WTC11 (cell line): ENCODE measurements around the gene ERCC8. TPM values are rescaled to one million over a fixed set of nuclear protein-coding genes. Genes with fewer than 3 reads are reported as not detected.

Source experiments
- ATAC-seq: fragments of 200-7000 bp; cut with Tn5 transposase; 2 replicates; pipeline ENCODE4 v1.10.0; 2021; ENCODE audit warnings: mild to moderate bottlenecking, moderate library complexity
- CTCF ChIA-PET: fragments of 300-600 bp; sonication (Branson Sonifier 250); formaldehyde crosslinking; loops from one replicate; lab custom pipeline; 2021; ENCODE audit warnings: antibody characterized with exemption; lab: Charles Lee
- POLR2A ChIA-PET: fragments of 350-600 bp; sonication (Branson Sonifier 250); formaldehyde crosslinking; loops from one replicate; lab custom pipeline; 2021; ENCODE audit warnings: antibody characterized with exemption; lab: Charles Lee
- DNase-seq: peaks from one replicate; pipeline ENCODE4 v3.0.0; 2021; ENCODE audit warnings: low spot score
- H3K27ac Mint-ChIP-seq: 2 replicates; pipeline ENCODE4 v1.8.0; 2021; ENCODE audit warnings: mixed read lengths
- H3K27me3 Mint-ChIP-seq: 2 replicates; pipeline ENCODE4 v1.8.0; 2021; ENCODE audit warnings: low read depth, mild to moderate bottlenecking, moderate library complexity, mixed read lengths
- H3K36me3 Mint-ChIP-seq: 2 replicates; pipeline ENCODE4 v1.8.0; 2021; ENCODE audit warnings: mixed read lengths
- H3K4me1 Mint-ChIP-seq: 2 replicates; pipeline ENCODE4 v1.8.0; 2022; ENCODE audit warnings: mixed read lengths
- H3K4me3 Mint-ChIP-seq: 2 replicates; pipeline ENCODE4 v1.8.0; 2021; ENCODE audit warnings: mild to moderate bottlenecking, moderate library complexity, mixed read lengths
- H3K9me3 Mint-ChIP-seq: 2 replicates; pipeline ENCODE4 v1.8.0; 2021; ENCODE audit warnings: mixed read lengths
- CDX4 ChIP-seq: fragments of 250-450 bp; sonication (Bioruptor Pico); IDR thresholded peaks from 2 replicates; pipeline ENCODE4 v1.9.0; 2021; ENCODE audit warnings: moderate library complexity, mild to moderate bottlenecking, inconsistent platforms, borderline replicate concordance
- CREM ChIP-seq: sonication (generic); formaldehyde crosslinking; IDR thresholded peaks from 2 replicates; pipeline ENCODE4 v1.8.1; 2022; ENCODE audit warnings: mild to moderate bottlenecking, missing genetic modification reagents, moderate library complexity
- CTCF ChIP-seq: fragments of 200-600 bp; IDR thresholded peaks from 2 replicates; pipeline ENCODE4 v1.8.0; 2022; ENCODE audit warnings: antibody characterized with exemption
- E2F4 ChIP-seq: sonication (generic); formaldehyde crosslinking; IDR thresholded peaks from 2 replicates; pipeline ENCODE4 v1.8.1; 2022; ENCODE audit warnings: low read depth, mild to moderate bottlenecking, moderate library complexity, missing genetic modification reagents, borderline replicate concordance
- ERG ChIP-seq: fragments of 250-450 bp; sonication (Bioruptor Pico); IDR thresholded peaks from 2 replicates; pipeline ENCODE4 v1.8.0; 2021; ENCODE audit warnings: mild to moderate bottlenecking
- FOXJ3 ChIP-seq: sonication (generic); formaldehyde crosslinking; IDR thresholded peaks from 2 replicates; pipeline ENCODE4 v1.9.0; 2021; ENCODE audit warnings: missing genetic modification reagents, mild to moderate bottlenecking, borderline replicate concordance
- GRHL2 ChIP-seq: fragments of 250-450 bp; sonication (Bioruptor Pico); IDR thresholded peaks from 2 replicates; pipeline ENCODE4 v1.8.0; 2022; ENCODE audit warnings: mild to moderate bottlenecking, moderate library complexity; ENCODE audit not compliant: insufficient replicate concordance, severe bottlenecking
- GTF2I ChIP-seq: fragments of 250-450 bp; sonication (Bioruptor Pico); conservative IDR thresholded peaks from 2 replicates; pipeline ENCODE4 v1.4.0; 2021; ENCODE audit warnings: mild to moderate bottlenecking
- HMGXB4 ChIP-seq: sonication (generic); formaldehyde crosslinking; IDR thresholded peaks from 2 replicates; pipeline ENCODE4 v1.8.1; 2023; ENCODE audit warnings: mild to moderate bottlenecking, moderate library complexity, missing genetic modification reagents
- IRF1 ChIP-seq: sonication (generic); formaldehyde crosslinking; IDR thresholded peaks from 2 replicates; pipeline ENCODE4 v1.8.0; 2023; ENCODE audit warnings: missing genetic modification reagents
- MXD4 ChIP-seq: fragments of 250-450 bp; sonication (Bioruptor Pico); IDR thresholded peaks from 2 replicates; pipeline ENCODE4 v1.8.0; 2021; ENCODE audit warnings: mild to moderate bottlenecking, moderate library complexity, borderline replicate concordance
- NR1H2 ChIP-seq: sonication (generic); formaldehyde crosslinking; IDR thresholded peaks from 2 replicates; pipeline ENCODE4 v1.9.0; 2021; ENCODE audit warnings: mild to moderate bottlenecking, moderate library complexity, missing genetic modification reagents
- OVOL2 ChIP-seq: fragments of 250-450 bp; sonication (Bioruptor Pico); IDR thresholded peaks from 2 replicates; pipeline ENCODE4 v1.9.0; 2021; ENCODE audit warnings: mild to moderate bottlenecking, borderline replicate concordance
- PRRX2 ChIP-seq: fragments of 250-450 bp; sonication (Bioruptor Pico); IDR thresholded peaks from 2 replicates; pipeline ENCODE4 v1.8.0; 2021; ENCODE audit warnings: mild to moderate bottlenecking
- RELA ChIP-seq: sonication (generic); formaldehyde crosslinking; IDR thresholded peaks from 2 replicates; pipeline ENCODE4 v1.8.1; 2022; ENCODE audit warnings: missing genetic modification reagents, mild to moderate bottlenecking, borderline replicate concordance
- SMAD4 ChIP-seq: sonication (generic); formaldehyde crosslinking; IDR thresholded peaks from 2 replicates; pipeline ENCODE4 v1.8.0; 2022; ENCODE audit warnings: mild to moderate bottlenecking, missing genetic modification reagents
- SP1 ChIP-seq: sonication (generic); formaldehyde crosslinking; conservative IDR thresholded peaks from 2 replicates; pipeline ENCODE4 v1.8.1; 2022; ENCODE audit warnings: missing genetic modification reagents
- TCF7 ChIP-seq: sonication (generic); formaldehyde crosslinking; IDR thresholded peaks from 2 replicates; pipeline ENCODE4 v1.8.0; 2022; ENCODE audit warnings: mild to moderate bottlenecking, low read depth, missing genetic modification reagents, moderate library complexity
- TP53 ChIP-seq: sonication (generic); formaldehyde crosslinking; IDR thresholded peaks from 2 replicates; pipeline ENCODE4 v1.8.1; 2023; ENCODE audit warnings: mild to moderate bottlenecking, missing genetic modification reagents
- ZNF138 ChIP-seq: sonication (generic); formaldehyde crosslinking; conservative IDR thresholded peaks from 2 replicates; pipeline ENCODE4 v1.8.1; 2022; ENCODE audit warnings: mild to moderate bottlenecking, moderate library complexity, missing genetic modification reagents
- ZNF281 ChIP-seq: sonication (generic); formaldehyde crosslinking; IDR thresholded peaks from 2 replicates; pipeline ENCODE4 v1.8.0; 2023; ENCODE audit warnings: mild to moderate bottlenecking, missing genetic modification reagents
- ZNF317 ChIP-seq: sonication (generic); formaldehyde crosslinking; IDR thresholded peaks from 2 replicates; pipeline ENCODE4 v1.8.1; 2023; ENCODE audit warnings: low read depth, mild to moderate bottlenecking, moderate library complexity, missing genetic modification reagents, borderline replicate concordance
- total RNA-seq: library from RNA; stranded (reverse); gene quantifications from 3 replicates; pipeline ENCODE4 v1.2.3, GENCODE V29; 2021

Gene ERCC8
- total RNA-seq, 1 experiment from 2014 or later, result 14.6 TPM

- Mint-ChIP-seq H3K27ac (peak overlapping the region; percentile 92), H3K27me3 (no peaks in the 10 kb centered on the region), H3K4me1 (peaks cover 28% of the 10 kb centered on the region)
- ChIA-PET CTCF (no interaction called here), POLR2A (no interaction called here)
- peak; percentile 43 for ATAC-seq
- TF ChIP-seq ERG (CRISPR knock-in tag) (no peak), GRHL2 (no peak)
- TF ChIP-seq, all 79 proteins: peak for 0
- Mint-ChIP-seq H3K4me3 (no peak overlapping the region), H3K36me3 (no peaks in the 10 kb centered on the region), H3K9me3 (no peaks in the 10 kb centered on the region)
- DNase-seq, result no peak
These were observed 108.7 kb downstream of the ERCC8 start for GRCh38 chr5:60836131-60836530.

- Mint-ChIP-seq H3K27ac (peak overlapping the region; percentile 94), H3K9me3 (no peaks in the 10 kb centered on the region), H3K27me3 (no peaks in the 10 kb centered on the region), H3K4me3 (no peak overlapping the region), H3K4me1 (peaks cover 28% of the 10 kb centered on the region), H3K36me3 (no peaks in the 10 kb centered on the region)
- POLR2A ChIA-PET, result interaction anchor here (1.0 kb wide), 1 partner anchor 8 kb away, joined by 4 read pairs; the partner anchor contains the start of gene ELOVL7
- TF ChIP-seq IRF1 (CRISPR knock-in tag) (no peak), TP53 (CRISPR knock-in tag) (no peak), SMAD4 (CRISPR knock-in tag) (no peak), RELA (no peak), ZNF317 (CRISPR knock-in tag) (no peak), E2F4 (CRISPR knock-in tag) (no peak), ZNF281 (CRISPR knock-in tag) (no peak), SP1 (CRISPR knock-in tag) (no peak), CREM (CRISPR knock-in tag) (no peak), PRRX2 (CRISPR knock-in tag) (no peak), GTF2I (no peak), MXD4 (CRISPR knock-in tag) (no peak), HMGXB4 (CRISPR knock-in tag) (no peak), TCF7 (CRISPR knock-in tag) (no peak)
- DNase-seq (no peak), ATAC-seq (no peak)
- CTCF ChIA-PET, result no interaction called here
These were observed 109.3 kb downstream of the ERCC8 start for GRCh38 chr5:60835554-60835953.

GRCh38 chr5:60833520-60833919, 111.3 kb downstream of the ERCC8 start:
- POLR2A ChIA-PET, result no interaction called here
- TF ChIP-seq RELA, result no peak
- TF ChIP-seq TCF7 (CRISPR knock-in tag), result no peak
- TF ChIP-seq CDX4 (CRISPR knock-in tag), result no peak
- no peak for TF ChIP-seq FOXJ3 (CRISPR knock-in tag)
- no peak for TF ChIP-seq CTCF
- TF ChIP-seq ZNF138, result no peak
- TF ChIP-seq OVOL2 (CRISPR knock-in tag), result no peak
- no peak for TF ChIP-seq NR1H2 (CRISPR knock-in tag)

More at GRCh38 chr5:60833520-60833919, 111.3 kb downstream of the ERCC8 start:
- Mint-ChIP-seq H3K4me1 (peaks cover 28% of the 10 kb centered on the region), H3K9me3 (no peaks in the 10 kb centered on the region), H3K27me3 (no peaks in the 10 kb centered on the region), H3K4me3 (no peak overlapping the region), H3K36me3 (no peaks in the 10 kb centered on the region), H3K27ac (no peak overlapping the region)
- no peak for ATAC-seq
- CTCF ChIA-PET, result no interaction called here
- no peak for DNase-seq
